Measurements from ENCODE around the gene NR1D1.

NR1D1 gene

DNA sequence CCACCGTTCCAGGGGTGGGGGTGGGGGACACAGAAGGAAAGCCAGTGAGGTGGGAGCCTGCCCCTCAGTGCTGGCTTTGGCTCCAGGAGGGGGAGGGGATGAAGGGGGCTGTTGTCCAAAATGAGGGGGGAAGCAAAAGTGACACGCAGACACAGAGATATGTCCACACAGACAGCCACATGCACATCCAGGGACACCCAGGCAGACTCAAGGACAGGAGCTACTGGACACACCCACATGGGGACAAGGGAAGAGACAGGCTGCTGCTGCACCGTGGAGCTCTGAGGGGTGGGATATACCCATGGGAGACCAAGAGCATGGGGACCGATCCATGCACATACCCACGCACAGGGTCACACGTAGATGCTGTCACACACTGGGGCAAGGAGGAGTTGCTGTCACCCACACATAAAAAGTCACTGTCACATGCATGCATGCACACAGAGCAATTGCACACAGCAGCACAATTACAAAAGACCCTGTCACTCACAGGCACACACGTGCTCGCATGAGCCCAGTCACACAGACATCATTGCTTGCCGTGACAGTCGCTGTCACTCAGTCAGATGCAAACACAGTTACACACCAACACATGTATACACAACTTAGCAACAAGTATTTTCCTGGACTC is 36.4 kb downstream of the NR1D1 start:
- TF ChIP-seq, protein P1, sequence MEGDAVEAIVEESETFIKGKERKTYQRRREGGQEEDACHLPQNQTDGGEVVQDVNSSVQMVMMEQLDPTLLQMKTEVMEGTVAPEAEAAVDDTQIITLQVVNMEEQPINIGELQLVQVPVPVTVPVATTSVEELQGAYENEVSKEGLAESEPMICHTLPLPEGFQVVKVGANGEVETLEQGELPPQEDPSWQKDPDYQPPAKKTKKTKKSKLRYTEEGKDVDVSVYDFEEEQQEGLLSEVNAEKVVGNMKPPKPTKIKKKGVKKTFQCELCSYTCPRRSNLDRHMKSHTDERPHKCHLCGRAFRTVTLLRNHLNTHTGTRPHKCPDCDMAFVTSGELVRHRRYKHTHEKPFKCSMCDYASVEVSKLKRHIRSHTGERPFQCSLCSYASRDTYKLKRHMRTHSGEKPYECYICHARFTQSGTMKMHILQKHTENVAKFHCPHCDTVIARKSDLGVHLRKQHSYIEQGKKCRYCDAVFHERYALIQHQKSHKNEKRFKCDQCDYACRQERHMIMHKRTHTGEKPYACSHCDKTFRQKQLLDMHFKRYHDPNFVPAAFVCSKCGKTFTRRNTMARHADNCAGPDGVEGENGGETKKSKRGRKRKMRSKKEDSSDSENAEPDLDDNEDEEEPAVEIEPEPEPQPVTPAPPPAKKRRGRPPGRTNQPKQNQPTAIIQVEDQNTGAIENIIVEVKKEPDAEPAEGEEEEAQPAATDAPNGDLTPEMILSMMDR (IDR thresholded peaks at IDR 0.05): no peak
- Histone ChIP-seq H3K79me2 (peaks cover 7% of the 10 kb centered on the region), H3K9ac (no peak overlapping the region), H3K4me2 (ENCODE audit: low read length) (peak overlapping the region; percentile 88), H2AFZ (no peak overlapping the region), H3K27ac (peak overlapping the region; percentile 74), H3K4me3 (ENCODE audit: low read depth, low read length) (peak overlapping the region; percentile 89), H3K4me1 (peaks cover 25% of the 10 kb centered on the region), H3K9me3 (ENCODE audit: control insufficient read depth, low read length) (no peaks in the 10 kb centered on the region), H3K36me3 (ENCODE audit: control insufficient read depth, insufficient read depth, low read length) (no peaks in the 10 kb centered on the region), H3K27me3 (ENCODE audit: control insufficient read depth, insufficient read depth, low read length) (no peaks in the 10 kb centered on the region)

DNA sequence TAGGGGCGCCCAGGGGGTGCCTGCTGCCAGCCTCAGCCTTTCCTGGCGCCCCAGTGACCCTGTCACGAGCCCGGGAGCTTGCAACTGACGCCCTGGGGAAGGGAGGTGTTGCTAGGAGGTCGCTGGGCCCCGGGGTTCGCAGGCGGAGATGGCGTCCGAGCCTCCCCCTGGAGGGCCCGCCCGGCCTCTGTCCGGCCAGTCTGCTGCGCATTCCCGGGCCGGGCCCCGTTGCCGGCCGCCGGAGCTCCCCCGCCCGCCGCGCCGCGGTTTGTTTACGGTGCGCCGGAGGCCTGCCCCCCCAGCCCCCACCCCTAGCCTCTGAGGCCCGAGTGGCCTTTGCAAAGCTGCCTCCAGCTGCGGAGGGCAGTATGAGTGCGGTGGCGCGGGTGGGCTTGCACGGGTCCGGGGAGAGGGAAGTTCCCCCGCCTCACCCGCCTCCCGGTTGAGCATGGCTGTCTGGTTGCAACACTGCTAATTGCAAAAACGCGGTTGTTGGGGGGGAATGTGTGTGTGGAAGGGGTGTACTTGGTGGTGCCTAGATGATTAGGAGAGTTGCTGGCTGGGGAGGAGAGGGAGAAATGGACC is 37.1 kb downstream of the NR1D1 start:
- no peaks in the 10 kb centered on the region for H3K36me3 ChIP-seq (ENCODE audit: control insufficient read depth, insufficient read depth, low read length)
- H3K79me2 ChIP-seq: peaks cover 7% of the 10 kb centered on the region
- H3K27me3 ChIP-seq (ENCODE audit: control insufficient read depth, insufficient read depth, low read length): no peaks in the 10 kb centered on the region
- peak overlapping the region; percentile 74 for H3K27ac ChIP-seq
- peaks cover 19% of the 10 kb centered on the region for H3K4me1 ChIP-seq
- H3K9me3 ChIP-seq (ENCODE audit: control insufficient read depth, low read length): no peaks in the 10 kb centered on the region
- TF ChIP-seq, protein P1 (IDR thresholded peaks at IDR 0.05): no peak
- peak overlapping the region; percentile 94 for H2AFZ ChIP-seq
- H3K9ac ChIP-seq: peak overlapping the region; percentile 91
- peak overlapping the region; percentile 88 for H3K4me2 ChIP-seq (ENCODE audit: low read length)
- peak overlapping the region; percentile 89 for H3K4me3 ChIP-seq (ENCODE audit: low read depth, low read length)

DNA sequence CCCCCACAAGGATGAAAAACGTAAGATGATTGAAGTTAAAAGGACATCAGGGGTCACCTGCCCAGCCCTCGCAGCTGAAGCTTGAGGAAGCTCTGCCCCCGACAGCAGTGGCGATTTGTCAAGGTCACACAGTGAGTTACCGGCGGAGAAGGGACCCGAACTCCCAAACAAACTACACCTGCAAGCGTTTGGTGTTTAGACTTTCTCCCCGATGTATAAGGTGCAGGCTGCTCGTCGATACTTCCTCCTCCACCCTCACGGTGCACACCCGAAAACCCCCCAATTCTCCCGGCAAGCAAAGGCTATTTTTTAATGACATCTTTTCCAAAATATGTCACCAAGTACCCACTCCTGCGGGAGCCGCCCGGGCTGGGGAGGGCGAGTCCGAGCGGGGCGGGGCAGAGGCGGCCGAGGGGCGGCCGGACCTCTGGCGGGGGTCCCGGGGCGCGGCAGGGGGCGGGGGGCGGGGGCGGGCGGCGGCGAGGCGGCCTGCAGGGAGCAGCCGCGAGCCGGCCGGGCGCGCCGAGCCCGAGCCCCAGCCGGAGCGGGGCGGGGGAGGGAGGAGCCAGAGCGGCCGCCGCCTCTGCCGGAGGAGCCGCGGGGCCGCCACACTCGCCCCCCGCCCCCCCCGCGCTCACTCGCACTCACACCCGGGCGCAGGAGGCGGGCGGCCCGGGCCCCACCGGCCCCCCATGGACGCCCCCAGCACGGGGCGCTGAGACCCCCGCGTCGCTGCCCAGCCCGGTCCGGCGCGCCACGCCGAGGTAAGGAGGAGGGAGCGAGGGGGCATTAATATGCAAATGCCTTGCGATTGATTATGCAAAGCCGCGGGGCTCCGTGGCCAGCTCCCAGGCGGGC is 37.8 kb downstream of the NR1D1 start, which contains the start of gene THRA:
THRA (plus strand) TSS at position 637 of the 858 bp plus-strand sequence. CDS start 11,524 bp downstream, outside the sequence.
- TF ChIP-seq, protein P1 (IDR thresholded peaks at IDR 0.05): no peak
- peaks cover 18% of the 10 kb centered on the region for H3K4me1 ChIP-seq
- H3K27me3 ChIP-seq (ENCODE audit: control insufficient read depth, insufficient read depth, low read length): no peaks in the 10 kb centered on the region
- peak within 1 kb of the TSS; percentile 91 for H3K9ac ChIP-seq
- peak within 1 kb of the TSS; percentile 88 for H3K4me2 ChIP-seq (ENCODE audit: low read length)
- peaks cover 7% of the 10 kb centered on the region for H3K79me2 ChIP-seq
- peak within 1 kb of the TSS; percentile 94 for H2AFZ ChIP-seq
- peak within 1 kb of the TSS; percentile 74 for H3K27ac ChIP-seq
- H3K4me3 ChIP-seq (ENCODE audit: low read depth, low read length): peak within 1 kb of the TSS; percentile 89
- no peaks in the 10 kb centered on the region for H3K36me3 ChIP-seq (ENCODE audit: control insufficient read depth, insufficient read depth, low read length)
- H3K9me3 ChIP-seq (ENCODE audit: control insufficient read depth, low read length): no peaks in the 10 kb centered on the region

DNA sequence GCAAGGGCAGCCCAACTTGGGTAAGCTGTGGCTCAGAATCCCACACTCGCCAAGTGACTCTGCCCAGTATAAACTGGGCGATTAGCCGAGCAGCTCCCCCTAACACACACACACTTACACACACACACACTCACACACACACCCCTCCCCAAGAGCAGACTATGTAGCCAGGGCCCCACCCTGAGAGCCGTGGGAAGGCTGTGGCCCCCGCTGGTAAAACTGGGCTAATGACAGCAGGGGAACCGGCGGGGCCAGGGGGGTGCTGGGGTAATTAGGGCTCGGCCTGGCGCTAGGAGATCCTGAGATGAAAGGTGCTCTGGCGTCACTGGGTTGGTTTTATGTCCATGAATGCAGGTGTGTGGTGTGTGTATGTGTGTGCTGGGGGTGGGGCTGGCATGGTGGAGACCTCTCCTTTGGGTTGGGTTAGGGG is 38.8 kb downstream of the NR1D1 start:
- Histone ChIP-seq H3K4me3 (ENCODE audit: low read depth, low read length) (no peak overlapping the region), H3K4me2 (ENCODE audit: low read length) (no peak overlapping the region), H3K79me2 (peaks cover 7% of the 10 kb centered on the region), H3K4me1 (peaks cover 18% of the 10 kb centered on the region), H3K27ac (no peak overlapping the region), H3K9me3 (ENCODE audit: control insufficient read depth, low read length) (no peaks in the 10 kb centered on the region), H2AFZ (no peak overlapping the region), H3K36me3 (ENCODE audit: control insufficient read depth, insufficient read depth, low read length) (no peaks in the 10 kb centered on the region), H3K27me3 (ENCODE audit: control insufficient read depth, insufficient read depth, low read length) (no peaks in the 10 kb centered on the region), H3K9ac (no peak overlapping the region)
- TF ChIP-seq, protein P1 (IDR thresholded peaks at IDR 0.05): no peak
